Heart right ventricle (tissue), 16 donors: ENCODE results near the gene R3HDM2. TPM values are rescaled to one million over a fixed set of nuclear protein-coding genes. Genes with fewer than 3 reads are reported as not detected.

ENCODE experiments used
- ATAC-seq, 8 donors: fragments of 200-7000 bp; cut with Tn5 transposase; one replicate each; pipeline ENCODE4 v1.9.1; 2020; ENCODE audit warnings: mild to moderate bottlenecking in 8 of 8, moderate library complexity in 8 of 8, moderate number of reproducible peaks in 1 of 8
- DNase-seq, 2 donors: peaks; one replicate each; pipeline ENCODE4 v3.0.0-alpha.2; 2020
- H3K27ac ChIP-seq, 10 donors: fragments of 200-600 bp; sonication (generic) in 2 of 10; one replicate each; pipeline versions ENCODE4 v1.5.0 to v1.8.0; 2020 to 2022; ENCODE audit warnings: mild to moderate bottlenecking in 3 of 10
- H3K27me3 ChIP-seq, 7 donors: fragments of 200-600 bp; one replicate each; pipeline ENCODE4 v1.8.0; 2021 to 2022; ENCODE audit warnings: mild to moderate bottlenecking in 2 of 7
- H3K36me3 ChIP-seq, 9 donors: fragments of 200-600 bp; sonication (generic) in 1 of 9; one replicate each; pipeline versions ENCODE4 v1.5.0 to v1.8.0; 2020 to 2022; ENCODE audit warnings: mild to moderate bottlenecking in 2 of 9
- H3K4me1 ChIP-seq, 9 donors: fragments of 200-600 bp; sonication (generic) in 1 of 9; one replicate each; pipeline versions ENCODE4 v1.5.0 to v1.8.0; 2020 to 2022; ENCODE audit warnings: mild to moderate bottlenecking in 4 of 9
- H3K4me3 ChIP-seq, 10 donors: fragments of 200-600 bp; sonication (generic) in 2 of 10; one replicate each; pipeline versions ENCODE4 v1.5.0 to v1.8.0; 2020 to 2022; ENCODE audit warnings: mild to moderate bottlenecking in 7 of 10, moderate library complexity in 2 of 10
- H3K9me3 ChIP-seq, 11 donors: fragments of 200-600 bp in 10 of 11; sonication (generic) in 2 of 11; one replicate each; pipeline versions ENCODE4 v1.5.0 to v1.8.0; 2013 to 2022; ENCODE audit warnings: mild to moderate bottlenecking in 2 of 11, control low read depth in 1 of 11, moderate library complexity in 1 of 11
- WGBS, 2 donors: extraction: QIAGEN DNeasy Blood & Tissue Kit; methylation state at CpG; one replicate each; pipeline ENCODE4 v1.1.7; 2013; ENCODE audit warnings: inconsistent platforms in 1 of 2; 5-methylcytosine and 5-hydroxymethylcytosine counted together
- intact Hi-C, 10 donors: fragments of 100-400 bp; cut with DNase I; formaldehyde crosslinking; loops; one replicate each; pipeline versions ENCODE4 v1.11.1 to v1.14.2; 2022
- polyA plus RNA-seq, 2 donors: library from polyadenylated mRNA; stranded (reverse); fragments of 200-250 nt; gene quantifications; one replicate each; pipeline ENCODE4 v1.2.3, GENCODE V29; 2013
- total RNA-seq, 10 donors: library from RNA; stranded (reverse); fragmentation: NEBNext Ultra II Directional in 3 of 10; extraction: Animal tissue kit (Norgen Biotek cat#: 25700) in 3 of 10; gene quantifications; one replicate each; pipeline versions ENCODE4 v1.2.1 to v1.2.4, GENCODE V29; 2021 to 2023
- TF ChIP-seq, protein P1 (sequence below), 9 donors: fragments of 200-600 bp; sonication (generic) in 2 of 9; IDR thresholded peaks; one replicate each; pipeline versions ENCODE4 v1.5.0 to v1.8.0; 2021 to 2022; ENCODE audit warnings: antibody characterized with exemption in 9 of 9, mild to moderate bottlenecking in 5 of 9, moderate library complexity in 1 of 9
- donor health status: Arrhythmogenic right ventricular cardiomyopathy.
- donor health status: ischemic (EF 13 %, LVEDD 7.1; RV severe dilation, severe dysfunction).
- donor health status: healthy with polysubstance abuse.
- donor health status: DM: no; HTN: yes; CAD: no.
- donor health status: DM: no; HTN: no; CAD: no.
- donor health status: ischemic (EF 25% LVEDD 6.9; RV normal size, moderate dysfunction).
- donor health status: ischemic (EF 25% LVEDD 5.7; RV mildly dilated, moderate dysfunction).
- donor health status: healthy.
- donor health status: DM: yes; HTN: yes; CAD: no.
- donor health status: Ischemic cardiomyopathy.
- donor health status: ischemic (EF 35%, LVEDD 5.7; RV mildly dilated, moderate dysfunction).
- donor health status: nonischemic (EF 11% LVEDD 7.7; RV severe dilation, severe dysfunction).
- donor health status: DM: yes; HTN: yes; CAD: no.
- donor health status: PGD.
- donor health status: ischemic (EF 29% LVEDD 5.4; RV normal size, mild dysfunction).
- donor health status: nonischemic (EF 23%, LVEDD 6.1; RV moderate dilation, normal function).

R3HDM2 gene
- total and polyA plus RNA-seq, 12 donors = 15.5 to 107 (median 73.9) TPM

DNA sequence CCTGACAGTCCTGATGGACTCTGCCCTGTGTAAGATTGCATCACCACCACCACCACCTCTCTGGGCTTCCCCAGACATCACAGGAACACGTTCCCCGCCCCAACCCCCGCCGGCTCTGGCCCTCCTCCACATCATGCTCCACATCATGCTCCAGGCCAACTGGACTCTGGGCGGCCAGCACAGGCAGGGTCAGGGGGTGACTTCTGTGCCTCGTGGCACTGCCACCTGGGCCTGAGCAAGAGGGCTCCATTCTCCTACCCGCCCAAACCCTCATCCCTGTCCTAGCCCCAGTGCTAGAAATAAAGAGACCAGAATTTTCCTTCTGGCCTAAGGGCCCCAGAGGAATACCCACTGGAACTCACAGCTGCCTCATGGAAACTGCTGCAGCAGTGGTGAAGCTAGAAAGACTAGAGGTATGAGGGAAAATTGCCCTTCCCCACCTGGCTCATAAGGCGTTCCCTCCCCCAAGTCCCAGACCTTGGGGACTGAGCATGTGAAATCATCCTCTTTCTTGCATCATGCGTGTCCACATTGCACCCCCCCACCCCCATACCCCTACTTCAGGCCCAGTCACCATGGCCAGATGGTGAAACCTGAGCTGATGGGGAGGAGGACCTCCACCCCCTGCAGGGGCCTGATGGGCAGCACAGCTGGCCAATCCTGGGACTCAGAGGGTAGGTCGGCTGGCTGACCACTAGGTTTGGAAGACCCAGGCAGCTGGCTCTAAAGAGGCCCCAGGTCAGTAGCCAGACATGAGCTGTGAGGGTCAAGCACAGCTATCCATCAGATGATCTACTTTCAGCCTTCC, 23.9 kb upstream of the R3HDM2 start, which contains the start of gene INHBE:
Gene INHBE (plus strand): TSS at position 742 of the 808 bp plus-strand sequence. CDS start 230 bp downstream, outside the sequence.
- Histone ChIP-seq H3K36me3 (no peaks in the 10 kb centered on the region), H3K9me3 (no peaks in the 10 kb centered on the region), H3K4me3 (no peak within 1 kb of the TSS), H3K27me3 (no peaks in the 10 kb centered on the region), H3K27ac (no peak within 1 kb of the TSS), H3K4me1 (peaks cover 0 to 33% (median 15%) of the 10 kb centered on the region in 9 donors)
- WGBS, 2 donors = 70 to 77% methylated on average over 10 of the region's 10 CpGs
- no peak for ATAC-seq
- intact Hi-C loops = loop anchor here in 7 of 10 donors (2.0 to 10.0 kb wide), 6 partner anchors 142 to 192 kb away; partner anchors contain the start of gene B4GALNT1 (in 2 of the 7)
- TF ChIP-seq, protein P1, sequence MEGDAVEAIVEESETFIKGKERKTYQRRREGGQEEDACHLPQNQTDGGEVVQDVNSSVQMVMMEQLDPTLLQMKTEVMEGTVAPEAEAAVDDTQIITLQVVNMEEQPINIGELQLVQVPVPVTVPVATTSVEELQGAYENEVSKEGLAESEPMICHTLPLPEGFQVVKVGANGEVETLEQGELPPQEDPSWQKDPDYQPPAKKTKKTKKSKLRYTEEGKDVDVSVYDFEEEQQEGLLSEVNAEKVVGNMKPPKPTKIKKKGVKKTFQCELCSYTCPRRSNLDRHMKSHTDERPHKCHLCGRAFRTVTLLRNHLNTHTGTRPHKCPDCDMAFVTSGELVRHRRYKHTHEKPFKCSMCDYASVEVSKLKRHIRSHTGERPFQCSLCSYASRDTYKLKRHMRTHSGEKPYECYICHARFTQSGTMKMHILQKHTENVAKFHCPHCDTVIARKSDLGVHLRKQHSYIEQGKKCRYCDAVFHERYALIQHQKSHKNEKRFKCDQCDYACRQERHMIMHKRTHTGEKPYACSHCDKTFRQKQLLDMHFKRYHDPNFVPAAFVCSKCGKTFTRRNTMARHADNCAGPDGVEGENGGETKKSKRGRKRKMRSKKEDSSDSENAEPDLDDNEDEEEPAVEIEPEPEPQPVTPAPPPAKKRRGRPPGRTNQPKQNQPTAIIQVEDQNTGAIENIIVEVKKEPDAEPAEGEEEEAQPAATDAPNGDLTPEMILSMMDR (IDR thresholded peaks at IDR 0.05) = no peak
- DNase-seq = no peak

DNA sequence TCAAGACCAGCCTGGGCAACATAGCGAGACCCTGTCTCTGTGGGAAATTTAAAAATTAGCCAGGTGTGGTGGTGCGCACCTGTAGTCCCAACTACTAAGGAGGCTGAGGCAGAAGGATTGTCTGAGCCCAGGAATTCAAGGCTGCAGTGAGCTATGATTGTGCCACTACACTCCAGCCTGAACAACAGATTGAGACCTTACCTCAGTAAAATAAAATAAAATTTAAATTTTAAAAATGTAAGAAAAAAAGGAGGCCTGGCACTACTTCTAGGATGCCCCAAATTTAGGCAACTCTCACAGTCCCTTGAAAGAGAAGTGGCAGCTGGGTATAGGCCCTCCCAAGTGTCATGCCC, 23.3 kb upstream of the R3HDM2 start:
- no peaks in the 10 kb centered on the region for H3K36me3 ChIP-seq
- 98 to 100% methylated on average over 2 of the region's 2 CpGs for WGBS, 2 donors
- no peak overlapping the region for H3K27ac ChIP-seq
- peaks cover 0 to 33% (median 14%) of the 10 kb centered on the region in 9 donors for H3K4me1 ChIP-seq
- TF ChIP-seq, protein P1 (IDR thresholded peaks at IDR 0.05) = no peak
- H3K27me3 ChIP-seq = no peaks in the 10 kb centered on the region
- intact Hi-C loops = loop anchor here in 5 of 10 donors (2.0 to 10.0 kb wide), 5 partner anchors 142 to 192 kb away; no protein-coding TSS in a partner anchor
- ATAC-seq (no peak), DNase-seq (no peak)
- no peak overlapping the region for H3K4me3 ChIP-seq
- H3K9me3 ChIP-seq = no peaks in the 10 kb centered on the region

DNA sequence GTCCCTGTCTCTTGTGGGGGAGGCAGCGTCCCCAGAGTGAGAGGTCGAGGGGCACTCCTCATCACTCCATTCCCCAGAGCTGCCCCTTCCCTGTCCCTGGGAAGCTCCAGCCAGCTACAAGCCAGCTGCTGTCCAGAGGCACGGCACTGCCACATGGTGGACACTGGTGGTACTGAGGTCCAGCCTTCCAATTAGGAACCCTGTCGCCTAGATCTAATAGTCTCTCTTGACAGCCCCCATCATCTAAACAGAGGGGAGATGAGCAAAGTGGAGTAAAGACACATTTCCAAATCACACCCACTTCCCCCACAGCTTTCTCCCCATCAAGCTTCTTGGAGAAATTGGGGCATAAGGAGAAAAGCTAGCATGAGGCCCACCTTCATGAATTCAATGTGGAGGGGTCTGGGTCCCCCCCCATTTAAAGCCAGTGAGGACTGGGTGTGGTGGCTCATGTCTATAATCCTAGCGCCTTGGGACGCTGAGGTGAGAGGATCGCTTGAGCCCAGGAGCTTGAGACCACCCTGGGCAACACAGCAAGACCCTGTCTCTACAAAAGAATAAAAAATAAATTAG, 22.2 kb upstream of the R3HDM2 start:
- peak overlapping the region in 9 of 10 donors; percentile 38 to 95 (median 86) for H3K27ac ChIP-seq

More for the DNA sequence above, 22.2 kb upstream of the R3HDM2 start:
- Histone ChIP-seq H3K36me3 (no peaks in the 10 kb centered on the region), H3K4me3 (no peak overlapping the region), H3K9me3 (no peaks in the 10 kb centered on the region), H3K27me3 (no peaks in the 10 kb centered on the region), H3K4me1 (peaks cover 0 to 26% (median 9%) of the 10 kb centered on the region in 9 donors)
- ATAC-seq (peak; percentile 81 to 91 (median 86)), DNase-seq (peak; percentile 82)
- TF ChIP-seq, protein P1 (IDR thresholded peaks at IDR 0.05) = peak; percentile 82 to 94 (median 92)
- 13 to 22% methylated on average over 7 of the region's 7 CpGs for WGBS, 2 donors
- intact Hi-C loops = loop anchor here (1.0 to 10.0 kb wide), 12 partner anchors 22 to 191 kb away; partner anchors contain the start of gene R3HDM2 (in 2 of the 10)
